Mesothelial cell of epicardium (in vitro differentiated cells): ENCODE data around the gene CD46. TPM values are rescaled to one million over a fixed set of nuclear protein-coding genes. Genes with fewer than 3 reads are reported as not detected.

Source experiments
- DNase-seq, 2 experiments: peaks; one replicate each; pipeline ENCODE4 v3.0.0; 2021; ENCODE audit warnings: low spot score in 2 of 2; ENCODE audit not compliant: unreplicated experiment in 2 of 2
- H3K27ac Mint-ChIP-seq: 2 replicates; pipeline ENCODE4 v1.8.0; 2021; ENCODE audit warnings: mixed read lengths
- H3K27me3 Mint-ChIP-seq: 2 replicates; pipeline ENCODE4 v1.8.0; 2021; ENCODE audit warnings: low read depth, mixed read lengths
- H3K36me3 Mint-ChIP-seq: 2 replicates; pipeline ENCODE4 v1.8.0; 2021; ENCODE audit warnings: mixed read lengths
- H3K4me1 Mint-ChIP-seq: 2 replicates; pipeline ENCODE4 v1.8.0; 2021; ENCODE audit warnings: mixed read lengths
- H3K4me3 Mint-ChIP-seq: 2 replicates; pipeline ENCODE4 v1.8.0; 2021; ENCODE audit warnings: mild to moderate bottlenecking, moderate library complexity, mixed read lengths
- H3K9me3 Mint-ChIP-seq: 2 replicates; pipeline ENCODE4 v1.8.0; 2021; ENCODE audit warnings: mixed read lengths
- total RNA-seq: library from RNA; stranded (reverse); gene quantifications from 3 replicates; pipeline ENCODE4 v1.2.1, GENCODE V29; 2021
- TF ChIP-seq, protein P1 (sequence below): fragments of 200-600 bp; sonication (generic); IDR thresholded peaks from one replicate; pipeline ENCODE4 v1.5.0; 2021; ENCODE audit warnings: antibody characterized with exemption; ENCODE audit not compliant: unreplicated experiment

The CD46 gene
- total RNA-seq, 1 donor from 2014 or later = 223 TPM

DNA sequence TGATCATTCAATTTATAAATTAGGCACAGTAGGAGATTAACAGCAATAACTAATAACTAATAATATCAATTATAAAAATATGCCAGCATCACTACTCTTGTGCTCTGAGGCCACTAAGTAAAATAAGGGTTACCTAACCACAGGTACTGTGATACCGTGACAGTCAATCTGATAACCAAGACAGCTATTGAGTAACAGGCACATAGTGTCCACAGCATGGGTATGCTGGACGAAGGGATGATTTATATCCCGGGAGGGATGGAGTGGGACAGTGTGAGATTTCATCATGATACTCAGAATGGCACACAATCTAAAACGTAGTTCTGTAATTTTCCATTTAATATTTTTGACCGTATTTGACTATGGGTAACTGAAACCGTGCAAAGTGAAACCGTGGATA lies 39.4 kb downstream of the CD46 start:
- H3K4me3 Mint-ChIP-seq = no peak overlapping the region
- no peak for DNase-seq
- H3K36me3 Mint-ChIP-seq = peaks cover 5% of the 10 kb centered on the region
- TF ChIP-seq, protein P1, sequence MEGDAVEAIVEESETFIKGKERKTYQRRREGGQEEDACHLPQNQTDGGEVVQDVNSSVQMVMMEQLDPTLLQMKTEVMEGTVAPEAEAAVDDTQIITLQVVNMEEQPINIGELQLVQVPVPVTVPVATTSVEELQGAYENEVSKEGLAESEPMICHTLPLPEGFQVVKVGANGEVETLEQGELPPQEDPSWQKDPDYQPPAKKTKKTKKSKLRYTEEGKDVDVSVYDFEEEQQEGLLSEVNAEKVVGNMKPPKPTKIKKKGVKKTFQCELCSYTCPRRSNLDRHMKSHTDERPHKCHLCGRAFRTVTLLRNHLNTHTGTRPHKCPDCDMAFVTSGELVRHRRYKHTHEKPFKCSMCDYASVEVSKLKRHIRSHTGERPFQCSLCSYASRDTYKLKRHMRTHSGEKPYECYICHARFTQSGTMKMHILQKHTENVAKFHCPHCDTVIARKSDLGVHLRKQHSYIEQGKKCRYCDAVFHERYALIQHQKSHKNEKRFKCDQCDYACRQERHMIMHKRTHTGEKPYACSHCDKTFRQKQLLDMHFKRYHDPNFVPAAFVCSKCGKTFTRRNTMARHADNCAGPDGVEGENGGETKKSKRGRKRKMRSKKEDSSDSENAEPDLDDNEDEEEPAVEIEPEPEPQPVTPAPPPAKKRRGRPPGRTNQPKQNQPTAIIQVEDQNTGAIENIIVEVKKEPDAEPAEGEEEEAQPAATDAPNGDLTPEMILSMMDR = no peak
- no peaks in the 10 kb centered on the region for H3K9me3 Mint-ChIP-seq
- H3K27me3 Mint-ChIP-seq = no peaks in the 10 kb centered on the region
- peaks cover 59% of the 10 kb centered on the region for H3K4me1 Mint-ChIP-seq
- peak overlapping the region; percentile 97 for H3K27ac Mint-ChIP-seq

DNA sequence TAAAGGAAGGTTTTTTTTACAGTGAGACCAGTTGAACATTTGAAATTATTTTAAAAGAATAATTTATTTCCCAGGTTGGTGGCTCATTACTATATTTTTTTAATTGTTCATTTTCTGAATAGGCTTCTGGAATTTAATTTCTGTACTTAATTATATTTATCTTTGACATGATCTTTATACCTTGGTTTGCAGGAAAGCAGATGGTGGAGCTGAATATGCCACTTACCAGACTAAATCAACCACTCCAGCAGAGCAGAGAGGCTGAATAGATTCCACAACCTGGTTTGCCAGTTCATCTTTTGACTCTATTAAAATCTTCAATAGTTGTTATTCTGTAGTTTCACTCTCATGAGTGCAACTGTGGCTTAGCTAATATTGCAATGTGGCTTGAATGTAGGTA lies 41.5 kb downstream of the CD46 start:
- Mint-ChIP-seq H3K36me3 (peaks cover 5% of the 10 kb centered on the region), H3K9me3 (no peaks in the 10 kb centered on the region), H3K27ac (peak overlapping the region; percentile 21), H3K4me3 (no peak overlapping the region), H3K27me3 (no peaks in the 10 kb centered on the region), H3K4me1 (peaks cover 53% of the 10 kb centered on the region)
- no peak for DNase-seq
- TF ChIP-seq, protein P1 = no peak

DNA sequence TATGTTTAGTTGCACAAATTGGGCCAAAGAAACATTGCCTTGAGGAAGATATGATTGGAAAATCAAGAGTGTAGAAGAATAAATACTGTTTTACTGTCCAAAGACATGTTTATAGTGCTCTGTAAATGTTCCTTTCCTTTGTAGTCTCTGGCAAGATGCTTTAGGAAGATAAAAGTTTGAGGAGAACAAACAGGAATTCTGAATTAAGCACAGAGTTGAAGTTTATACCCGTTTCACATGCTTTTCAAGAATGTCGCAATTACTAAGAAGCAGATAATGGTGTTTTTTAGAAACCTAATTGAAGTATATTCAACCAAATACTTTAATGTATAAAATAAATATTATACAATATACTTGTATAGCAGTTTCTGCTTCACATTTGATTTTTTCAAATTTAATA lies 43.0 kb downstream of the CD46 start:
- Mint-ChIP-seq H3K9me3 (no peaks in the 10 kb centered on the region), H3K36me3 (peaks cover 3% of the 10 kb centered on the region), H3K4me3 (no peak overlapping the region), H3K27ac (peak overlapping the region; percentile 32), H3K4me1 (peaks cover 39% of the 10 kb centered on the region), H3K27me3 (no peaks in the 10 kb centered on the region)
- TF ChIP-seq, protein P1 = no peak
- DNase-seq = no peak

DNA sequence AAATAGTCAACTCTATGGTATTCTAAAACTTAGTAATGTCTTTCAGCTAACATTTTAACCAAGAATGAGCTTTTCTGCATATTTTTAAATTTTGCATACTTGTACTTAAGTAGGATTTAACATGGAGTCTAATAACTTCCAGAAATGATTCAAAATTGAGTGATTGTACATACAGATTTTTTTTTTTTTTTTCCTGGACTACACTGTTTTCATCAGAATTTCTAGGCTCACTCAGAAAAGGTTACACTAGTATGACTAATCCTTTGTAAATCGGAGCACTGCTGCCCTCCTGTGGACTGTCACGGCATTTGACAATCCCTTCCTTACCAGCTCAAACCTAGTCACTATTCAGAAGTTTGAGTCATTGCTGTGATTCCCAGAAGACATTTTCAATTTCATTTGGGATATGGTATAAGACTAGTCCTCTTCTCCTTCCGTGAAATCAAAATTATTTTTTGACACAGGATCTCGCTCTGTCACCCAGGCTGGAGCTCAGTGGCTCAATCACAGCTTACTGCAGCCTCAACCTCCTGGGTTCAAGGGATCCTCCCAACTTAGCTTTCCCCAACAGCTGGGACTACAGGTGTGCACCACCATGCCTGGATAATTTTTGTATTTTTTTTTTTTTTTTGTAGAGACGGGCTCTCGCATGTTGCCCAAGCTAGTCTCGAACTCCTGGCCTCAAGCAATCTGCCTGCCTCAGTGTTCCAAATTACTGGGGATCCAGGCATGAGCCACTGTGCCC lies 45.5 kb downstream of the CD46 start:
- H3K4me1 Mint-ChIP-seq = peaks cover 26% of the 10 kb centered on the region
- H3K27ac Mint-ChIP-seq = peak overlapping the region; percentile 27
- no peaks in the 10 kb centered on the region for H3K27me3 Mint-ChIP-seq
- TF ChIP-seq, protein P1 = peak; percentile 60
- DNase-seq = peak; percentile 51 to 78
- H3K4me3 Mint-ChIP-seq = no peak overlapping the region
- peaks cover 3% of the 10 kb centered on the region for H3K36me3 Mint-ChIP-seq
- no peaks in the 10 kb centered on the region for H3K9me3 Mint-ChIP-seq

DNA sequence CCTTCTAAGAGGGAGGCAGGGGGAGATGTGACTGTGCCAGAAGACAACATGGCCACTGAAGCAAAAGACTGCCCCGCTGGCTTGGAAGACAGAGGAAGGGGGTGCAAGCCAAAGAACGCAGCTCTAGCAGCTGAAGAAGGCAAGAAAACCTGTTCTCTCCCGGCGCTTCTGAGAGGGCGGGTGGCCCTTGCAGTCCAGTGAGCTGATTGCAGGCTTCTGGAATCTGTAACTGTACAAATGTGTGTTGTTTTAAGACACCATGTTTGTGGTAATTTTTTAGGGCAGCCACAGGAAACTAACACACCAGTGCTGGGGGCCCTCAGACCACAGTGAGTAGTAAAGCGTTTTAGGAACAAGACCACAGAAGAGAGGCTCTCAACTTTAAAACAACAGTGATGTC lies 47.0 kb downstream of the CD46 start:
- Mint-ChIP-seq H3K36me3 (no peaks in the 10 kb centered on the region), H3K4me1 (peaks cover 19% of the 10 kb centered on the region), H3K27ac (peak overlapping the region; percentile 7), H3K27me3 (no peaks in the 10 kb centered on the region), H3K9me3 (no peaks in the 10 kb centered on the region), H3K4me3 (no peak overlapping the region)
- DNase-seq = no peak
- TF ChIP-seq, protein P1 = no peak
